IMR-90 (cell line): Measurements from ENCODE around the gene RPS8. TPM values are rescaled to one million over a fixed set of nuclear protein-coding genes. Genes with fewer than 3 reads are reported as not detected.
A peak's percentile ranks its signal among the peaks of the same experiment; 100 is the strongest.

Experiments
- ATAC-seq: fragments of 200-7000 bp; cut with Tn5 transposase; 2 replicates; pipeline ENCODE4 v1.9.1; 2020; ENCODE audit warnings: low read depth, mild to moderate bottlenecking, moderate library complexity
- BruUV-seq: library from RNA; stranded (reverse); fragments of 400-500 nt; replicated peaks from 2 replicates; lab custom pipeline; 2021; lab: Mats Ljungman, UMichigan
- CTCF ChIA-PET: fragments of 300-600 bp; formaldehyde crosslinking; extraction: SDS; loops from one replicate; lab custom pipeline; 2021; ENCODE audit warnings: antibody characterized with exemption; lab: Yijun Ruan, JAX
- POLR2A ChIA-PET: fragments of 300-600 bp; sonication (Branson Sonifier 250); formaldehyde crosslinking; loops from one replicate; lab custom pipeline; 2022; ENCODE audit warnings: antibody characterized with exemption; ENCODE audit not compliant: unreplicated experiment; lab: Charles Lee
- DNase-seq: peaks from one replicate; pipeline ENCODE4 v3.0.0; 2013
- H2AFZ ChIP-seq: replicated peaks from 2 replicates; pipeline ENCODE3; 2013; ENCODE audit warnings: low read length, mild to moderate bottlenecking; ENCODE audit not compliant: poor library complexity
- H2AK5ac ChIP-seq: 2 replicates; pipeline ENCODE4 v1.6.1; 2013; ENCODE audit warnings: low read depth, low read length, inconsistent platforms
- H2AK9ac ChIP-seq: replicated peaks from 2 replicates; pipeline ENCODE3; 2013; ENCODE audit warnings: mild to moderate bottlenecking, low read depth, low read length, moderate library complexity; ENCODE audit not compliant: poor library complexity
- H2BK120ac ChIP-seq: 2 replicates; pipeline ENCODE4 v1.6.1; 2013; ENCODE audit warnings: low read depth, low read length, inconsistent platforms
- H2BK15ac ChIP-seq: 3 replicates; pipeline ENCODE4 v1.6.1; 2013; ENCODE audit warnings: low read depth, low read length, inconsistent platforms
- H2BK20ac ChIP-seq: 2 replicates; pipeline ENCODE4 v1.6.1; 2013; ENCODE audit warnings: low read depth, mild to moderate bottlenecking, inconsistent platforms, low read length, moderate library complexity
- H2BK5ac ChIP-seq: 2 replicates; pipeline ENCODE4 v1.6.1; 2013; ENCODE audit warnings: mild to moderate bottlenecking, low read depth, low read length, inconsistent platforms; ENCODE audit not compliant: poor library complexity, severe bottlenecking
- H3K14ac ChIP-seq: replicated peaks from 2 replicates; pipeline ENCODE4 v1.6.1; 2013; ENCODE audit warnings: low read depth, low read length, inconsistent platforms
- H3K18ac ChIP-seq: 2 replicates; pipeline ENCODE4 v1.6.1; 2013; ENCODE audit warnings: low read depth, low read length, control low read depth
- H3K23ac ChIP-seq: 2 replicates; pipeline ENCODE4 v1.6.1; 2013; ENCODE audit warnings: low read depth, low read length, inconsistent platforms
- H3K27ac ChIP-seq: 2 replicates; pipeline ENCODE4 v1.5.1; 2013; ENCODE audit warnings: mild to moderate bottlenecking, control low read depth, low read length; ENCODE audit not compliant: insufficient read depth
- H3K27me3 ChIP-seq: 2 replicates; pipeline ENCODE4 v1.6.1; 2013; ENCODE audit warnings: low read length; ENCODE audit not compliant: control insufficient read depth, insufficient read depth
- H3K36me3 ChIP-seq: 2 replicates; pipeline ENCODE4 v1.6.1; 2013; ENCODE audit warnings: low read length, mixed read lengths; ENCODE audit not compliant: control insufficient read depth, insufficient read depth
- H3K4ac ChIP-seq: 2 replicates; pipeline ENCODE4 v1.6.1; 2013; ENCODE audit warnings: low read depth, low read length, inconsistent platforms
- H3K4me1 ChIP-seq: 2 replicates; pipeline ENCODE4 v1.6.1; 2013; ENCODE audit warnings: low read length, mixed read lengths; ENCODE audit not compliant: control insufficient read depth, insufficient read depth
- H3K4me2 ChIP-seq: 2 replicates; pipeline ENCODE4 v1.6.1; 2013; ENCODE audit warnings: low read depth, mild to moderate bottlenecking, control low read depth, low read length, moderate library complexity
- H3K4me3 ChIP-seq: 2 replicates; pipeline ENCODE4 v1.5.1; 2013; ENCODE audit warnings: low read depth, mild to moderate bottlenecking, control low read depth, low read length, moderate library complexity; ENCODE audit not compliant: insufficient read depth
- H3K56ac ChIP-seq: 2 replicates; pipeline ENCODE4 v1.6.1; 2013; ENCODE audit warnings: low read length, inconsistent platforms; ENCODE audit not compliant: insufficient read depth; ENCODE audit errors: extremely low read depth
- H3K79me1 ChIP-seq, 2 experiments: 2 replicates each; pipeline ENCODE4 v1.6.1; 2013; ENCODE audit warnings: low read length in 2 of 2, inconsistent platforms in 1 of 2, low read depth in 1 of 2
- H3K9ac ChIP-seq: 2 replicates; pipeline ENCODE4 v1.6.1; 2013; ENCODE audit warnings: low read depth, low read length, control low read depth
- H3K9me1 ChIP-seq: 2 replicates; pipeline ENCODE4 v1.6.1; 2013; ENCODE audit warnings: low read length, inconsistent platforms; ENCODE audit not compliant: insufficient read depth
- H3K9me3 ChIP-seq: 2 replicates; pipeline ENCODE4 v1.6.1; 2013; ENCODE audit warnings: low read length; ENCODE audit not compliant: control insufficient read depth, insufficient read depth
- H4K20me1 ChIP-seq: 2 replicates; pipeline ENCODE4 v1.6.1; 2013; ENCODE audit warnings: low read length, inconsistent platforms; ENCODE audit not compliant: insufficient read depth
- H4K5ac ChIP-seq: 2 replicates; pipeline ENCODE4 v1.6.1; 2013; ENCODE audit warnings: mild to moderate bottlenecking, low read depth, low read length, control low read depth
- H4K8ac ChIP-seq, 2 experiments: 2 replicates each; pipeline ENCODE4 v1.6.1; 2013; ENCODE audit warnings: low read depth in 2 of 2, low read length in 2 of 2, control low read depth in 1 of 2, inconsistent platforms in 1 of 2
- H4K91ac ChIP-seq: 2 replicates; pipeline ENCODE4 v1.6.1; 2013; ENCODE audit warnings: low read depth, low read length, inconsistent platforms; ENCODE audit not compliant: insufficient read depth
- BHLHE40 ChIP-seq: fragments of 150-350 bp; IDR thresholded peaks from 2 replicates; pipeline ENCODE4 v1.6.1; 2016; ENCODE audit warnings: mild to moderate bottlenecking, low read depth, low read length
- CEBPB ChIP-seq: IDR thresholded peaks from 2 replicates; pipeline ENCODE4 v1.6.1; 2012; ENCODE audit warnings: low read depth, low read length, improper control_type of control experiment
- CHD1 ChIP-seq: IDR thresholded peaks from 2 replicates; pipeline ENCODE4 v1.6.1; 2012; ENCODE audit warnings: low read depth, low read length, improper control_type of control experiment
- ELK1 ChIP-seq: fragments of 150-350 bp; IDR thresholded peaks from 2 replicates; pipeline ENCODE4 v1.6.1; 2016; ENCODE audit warnings: low read depth, mild to moderate bottlenecking, low read length, moderate library complexity, borderline replicate concordance
- FOS ChIP-seq: fragments of 150-350 bp; IDR thresholded peaks from 2 replicates; pipeline ENCODE4 v1.6.1; 2016; ENCODE audit warnings: low read depth, low read length
- MAFK ChIP-seq: IDR thresholded peaks from 2 replicates; pipeline ENCODE4 v1.6.1; 2012; ENCODE audit warnings: low read depth, low read length, improper control_type of control experiment
- MAZ ChIP-seq: IDR thresholded peaks from 2 replicates; pipeline ENCODE4 v1.6.1; 2012; ENCODE audit warnings: low read depth, mild to moderate bottlenecking, low read length, improper control_type of control experiment, moderate library complexity, borderline replicate concordance
- MXI1 ChIP-seq: IDR thresholded peaks from 2 replicates; pipeline ENCODE4 v1.6.1; 2012; ENCODE audit warnings: low read depth, mild to moderate bottlenecking, low read length, moderate library complexity, borderline replicate concordance
- NFE2L2 ChIP-seq: fragments of 150-350 bp; IDR thresholded peaks from 2 replicates; pipeline ENCODE4 v1.6.1; 2016; ENCODE audit warnings: low read depth, mild to moderate bottlenecking, low read length
- POLR2A ChIP-seq: IDR thresholded peaks from 2 replicates; pipeline ENCODE4 v1.6.1; 2012; ENCODE audit warnings: mild to moderate bottlenecking, low read depth, low read length
- RAD21 ChIP-seq: IDR thresholded peaks from 2 replicates; pipeline ENCODE4 v1.6.1; 2012; ENCODE audit warnings: low read length, improper control_type of control experiment
- RFX5 ChIP-seq: IDR thresholded peaks from 2 replicates; pipeline ENCODE4 v1.8.0; 2012; ENCODE audit warnings: low read depth, mild to moderate bottlenecking, low read length, moderate library complexity
- SMC3 ChIP-seq: fragments of 150-350 bp; IDR thresholded peaks from 2 replicates; pipeline ENCODE4 v1.6.1; 2016; ENCODE audit warnings: low read depth, mild to moderate bottlenecking, antibody characterized with exemption, low read length, moderate library complexity
- USF2 ChIP-seq: fragments of 150-350 bp; IDR thresholded peaks from 2 replicates; pipeline ENCODE4 v1.6.1; 2017; ENCODE audit warnings: mild to moderate bottlenecking, antibody characterized with exemption, low read length, low read depth
- WGBS, 2 experiments: methylation state at CpG; one replicate each; pipeline versions ENCODE4 v1.1.5 to v1.1.7; 2013; ENCODE audit warnings: missing lambda C conversion rate in 2 of 2; ENCODE audit not compliant: insufficient read length in 1 of 2; ENCODE audit errors: extremely low coverage in 2 of 2; 5-methylcytosine and 5-hydroxymethylcytosine counted together
- dilution Hi-C: fragments of 300-500 bp; cut with HindIII; formaldehyde crosslinking; loops from one replicate; pipeline ENCODE4 v1.14.3; 2018; ENCODE audit warnings: low sequenced_read_pairs; ENCODE audit not compliant: unreplicated experiment
- in situ Hi-C: fragments of 300-500 bp; cut with MboI; formaldehyde crosslinking; loops from 3 replicates; pipeline ENCODE4 v1.14.3; 2019; ENCODE audit warnings: low sequenced_read_pairs, inconsistent platforms, mixed read lengths
- intact Hi-C: fragments of 100-400 bp; cut with micrococcal nuclease; formaldehyde crosslinking; loops from 2 replicates; pipeline ENCODE4 v1.10.0; 2022
- polyA plus RNA-seq, 3 experiments: library from polyadenylated mRNA; depleted of rRNA; stranded (reverse); fragments of >200 nt; gene quantifications; 2 replicates each; pipeline ENCODE4 v1.2.3, GENCODE V29; 2012; ENCODE audit warnings: low replicate concordance in 1 of 3
- total RNA-seq: library from RNA; depleted of rRNA; stranded (reverse); fragments of >200 nt; gene quantifications from 2 replicates; pipeline ENCODE4 v1.2.3, GENCODE V29; 2012

RPS8 gene
- total and polyA plus RNA-seq, 2 of the 4 experiments (the other 2 are of a cell fraction) = 2,171 to 2,255 TPM

GRCh38 chr1:44802306-44803061 lies 27.1 kb downstream of the RPS8 start (continued):
- TF ChIP-seq CEBPB = no peak
- no peak for TF ChIP-seq RAD21

GRCh38 chr1:44803062-44803311 lies 27.6 kb downstream of the RPS8 start:
- H2BK5ac ChIP-seq = no peak overlapping the region
- H3K36me3 ChIP-seq = peaks cover 37% of the 10 kb centered on the region
- H3K9me1 ChIP-seq = peaks cover 12% of the 10 kb centered on the region
- no peak overlapping the region for H4K8ac ChIP-seq
- H3K4me2 ChIP-seq = no peak overlapping the region
- peaks cover 29% of the 10 kb centered on the region for H4K20me1 ChIP-seq
- H3K79me1 ChIP-seq = peaks cover 14 to 42% of the 10 kb centered on the region in 2 experiments; a peak in 3 of 4 replicates
- in situ Hi-C loops = no loop called here
- POLR2A ChIA-PET = interaction anchor here (0.7 kb wide), 1 partner anchor 16 kb away, joined by 5 read pairs; no protein-coding TSS in a partner anchor
- no peak overlapping the region for H3K14ac ChIP-seq
- no peak overlapping the region for H2AK5ac ChIP-seq
- H3K27me3 ChIP-seq = no peaks in the 10 kb centered on the region
- H3K18ac ChIP-seq = no peak overlapping the region
- H2BK120ac ChIP-seq = no peak overlapping the region
- no peaks in the 10 kb centered on the region for H3K9me3 ChIP-seq
- H2BK20ac ChIP-seq = no peak overlapping the region
- no peak for ATAC-seq
- no TSS peak for BruUV-seq
- H3K9ac ChIP-seq = no peak overlapping the region
- H3K4me3 ChIP-seq = no peak overlapping the region
- no peak overlapping the region for H3K27ac ChIP-seq
- intact Hi-C loops = loop anchor here (10.0 kb wide), 1 partner anchor 502 kb away; no protein-coding TSS in a partner anchor
- peaks cover 23% of the 10 kb centered on the region for H3K4me1 ChIP-seq
- DNase-seq = no peak
- H4K5ac ChIP-seq = no peak overlapping the region
- dilution Hi-C loops = no loop called here
- no peak overlapping the region for H3K56ac ChIP-seq
- no peak overlapping the region for H2AFZ ChIP-seq
- H2BK15ac ChIP-seq = no peak overlapping the region
- H2AK9ac ChIP-seq = peak overlapping the region; percentile 22
- no peak overlapping the region for H4K91ac ChIP-seq
- CTCF ChIA-PET = no interaction called here
- H3K23ac ChIP-seq = peak overlapping the region; percentile 56
- peak overlapping the region; percentile 95; the same call in 1 of the 2 replicates for H3K4ac ChIP-seq
- no CpG with 5 or more reads among the region's 9 CpGs for whole genome bisulfite sequencing, 2 experiments
- TF ChIP-seq SMC3 (no peak), MXI1 (no peak), BHLHE40 (no peak), CHD1 (no peak), USF2 (no peak), FOS (no peak), CEBPB (no peak), ELK1 (no peak), RFX5 (no peak), NFE2L2 (no peak), RAD21 (no peak), MAFK (no peak), MAZ (no peak), POLR2A (no peak)
